Iris pigment epithelial cell (primary cell): ENCODE results near the gene SLC2A5.
A peak's percentile ranks its signal among the peaks of the same experiment; 100 is the strongest.
"Not testable (repeated sequence)": the region's sequence is repeated elsewhere in the genome, so short reads cannot be mapped to it uniquely, and the experiment has no call there.

Experiments
- DNase-seq: peaks from one replicate; pipeline ENCODE4 v3.0.0-alpha.2; 2011; ENCODE audit warnings: low read depth

The SLC2A5 gene

DNA sequence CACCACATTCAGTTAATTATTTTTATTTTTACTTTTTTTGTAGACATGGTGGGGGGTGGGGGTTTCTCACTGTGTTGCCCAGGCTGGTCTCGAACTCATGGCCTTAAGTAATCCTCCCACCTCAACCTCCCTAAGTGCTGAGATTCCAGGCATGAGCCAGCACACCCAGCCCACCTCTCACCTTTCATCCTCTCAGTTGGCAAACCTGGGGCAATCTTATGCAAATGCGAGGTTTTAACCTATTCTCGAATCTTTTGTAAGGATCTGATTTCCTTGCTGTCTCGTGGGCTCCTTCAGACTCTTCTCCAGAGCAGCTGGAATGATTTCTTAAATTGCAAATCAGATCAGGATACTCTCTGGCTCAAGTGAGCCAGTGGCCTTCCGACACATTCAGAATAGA is 36.1 kb downstream of the SLC2A5 start:
- no peak for DNase-seq

DNA sequence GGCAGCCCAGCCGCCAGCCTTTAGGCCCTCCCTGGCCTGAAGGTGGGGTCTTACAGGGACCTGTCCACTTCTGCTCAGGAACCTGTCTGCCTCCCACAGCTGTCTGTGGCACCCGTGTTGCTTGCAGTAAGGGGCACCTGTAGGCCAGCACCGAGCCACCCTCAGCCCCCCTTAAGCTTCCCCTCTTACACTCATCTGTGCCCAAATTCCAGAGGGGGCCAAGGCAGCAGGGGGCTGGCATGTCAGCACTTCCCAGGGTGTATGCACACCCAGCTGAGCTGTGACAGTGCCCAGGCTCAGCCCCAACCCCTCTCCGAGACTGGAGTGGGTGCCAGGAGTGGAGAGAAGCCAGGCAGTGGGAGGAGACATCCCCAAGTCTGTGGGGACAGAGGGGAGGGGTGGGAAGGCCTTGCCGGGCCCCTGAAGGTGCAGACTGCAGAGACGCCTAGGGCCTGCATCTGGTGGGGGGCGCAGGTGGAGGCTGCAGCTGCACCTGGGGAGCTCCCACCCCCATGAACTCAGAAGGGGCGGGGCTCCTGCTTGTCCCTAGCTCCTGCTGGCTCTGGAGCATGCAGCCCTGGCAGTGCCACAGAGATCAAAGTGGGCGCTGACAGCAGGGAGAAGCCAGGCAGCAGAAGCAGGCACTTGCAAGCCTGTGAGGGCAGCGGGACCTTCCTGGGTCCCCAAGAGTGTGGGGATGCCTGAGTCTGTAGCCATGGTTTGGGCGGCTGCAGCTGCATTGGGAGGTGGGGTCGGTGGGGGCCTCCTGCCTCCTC is 37.8 kb downstream of the SLC2A5 start:
- no peak for DNase-seq

DNA sequence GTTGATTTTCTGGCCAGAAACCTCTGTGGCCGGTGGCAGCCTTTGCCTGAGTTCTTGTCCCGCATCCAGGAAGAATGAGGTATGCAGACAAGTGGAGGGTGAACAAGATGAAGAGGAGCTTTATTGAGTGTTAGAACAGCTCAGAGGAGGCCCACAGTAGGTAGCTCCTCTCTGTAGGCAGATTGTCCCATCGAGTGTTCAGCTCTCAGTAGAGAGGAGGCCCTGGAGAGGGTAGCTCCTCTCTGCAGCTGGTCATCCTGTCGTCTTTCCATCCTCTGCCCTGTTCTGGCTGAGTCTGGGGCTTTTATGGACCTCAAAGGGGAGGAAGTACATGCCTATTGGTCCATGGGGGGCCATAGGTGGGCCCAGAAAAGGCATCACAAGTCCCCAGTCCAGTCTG is 38.4 kb downstream of the SLC2A5 start:
- not testable (repeated sequence) for DNase-seq

DNA sequence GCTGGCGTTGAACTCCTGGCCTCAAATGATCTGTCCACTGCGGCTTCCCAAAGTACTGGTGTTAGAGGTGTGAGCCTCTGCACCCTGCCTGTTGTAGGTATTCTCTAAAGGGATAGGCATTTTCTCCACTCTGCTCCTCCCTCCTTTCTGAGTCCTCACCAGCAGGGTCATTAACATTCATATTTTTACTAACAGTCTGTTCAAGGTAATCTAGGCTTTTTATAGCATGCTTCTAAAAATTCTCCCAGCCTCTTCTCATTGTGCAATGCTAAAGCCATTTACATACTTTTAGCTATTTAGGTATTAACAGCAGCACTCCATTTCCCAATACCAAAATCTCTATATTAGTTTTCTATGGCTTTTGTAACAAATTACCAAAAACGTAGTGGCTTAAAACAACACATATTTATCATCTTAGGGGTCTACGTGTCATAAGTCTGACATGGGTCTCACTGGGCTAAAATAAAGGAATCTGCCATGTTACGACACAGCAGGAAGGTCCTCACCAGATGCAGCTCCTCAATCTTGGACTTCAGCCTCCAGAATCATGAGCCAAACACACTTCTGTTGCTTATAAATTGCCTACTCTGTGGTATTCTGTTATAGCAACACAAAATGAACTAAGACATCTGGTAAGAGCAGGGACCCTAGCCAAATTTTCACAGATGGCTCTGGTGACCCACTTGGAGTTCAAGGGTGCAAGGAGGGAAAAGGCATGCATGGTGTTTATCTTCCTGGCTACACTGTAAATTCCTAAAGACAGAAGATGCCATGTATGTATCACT is 40.3 kb downstream of the SLC2A5 start:
- peak; percentile 11 for DNase-seq

DNA sequence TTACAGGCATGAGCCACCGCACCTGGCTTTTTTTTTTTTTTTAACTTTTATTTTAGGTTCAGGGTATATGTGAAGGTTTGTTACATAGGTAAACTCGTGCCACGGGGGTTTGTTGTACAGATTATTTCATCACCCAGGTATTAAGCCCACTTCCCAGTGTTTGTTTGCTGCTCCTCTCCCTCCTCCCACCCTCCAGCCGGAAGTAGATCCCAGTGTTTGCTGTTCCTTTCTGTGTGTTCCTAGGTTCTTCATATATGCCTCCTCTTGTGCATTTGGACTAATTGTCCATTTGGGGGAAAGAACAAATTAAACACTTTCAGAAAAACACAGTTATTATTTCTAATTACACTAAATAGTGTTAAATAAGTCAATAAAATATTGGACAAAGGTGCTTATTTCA is 42.1 kb downstream of the SLC2A5 start:
- no peak for DNase-seq

DNA sequence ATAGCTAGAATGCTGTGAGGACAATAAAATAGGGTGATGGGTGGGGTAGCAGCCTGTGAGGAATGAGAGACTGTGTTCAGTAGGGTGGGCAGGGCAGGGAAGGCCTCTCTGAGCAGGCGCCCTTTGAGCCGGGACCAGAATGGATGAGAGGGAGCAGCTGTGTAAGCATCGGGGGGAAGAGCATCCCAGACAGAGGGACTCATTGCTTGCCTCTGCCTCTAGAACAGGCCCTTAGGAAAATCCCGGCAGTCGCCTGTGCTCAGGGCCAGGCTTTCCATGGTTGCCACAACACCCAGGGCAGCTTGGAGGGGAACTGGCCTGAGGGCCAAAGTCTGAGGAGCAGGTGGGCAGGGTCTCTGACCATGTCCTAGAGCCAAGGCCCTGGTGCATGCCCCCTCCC is 44.0 kb downstream of the SLC2A5 start:
- no peak for DNase-seq

DNA sequence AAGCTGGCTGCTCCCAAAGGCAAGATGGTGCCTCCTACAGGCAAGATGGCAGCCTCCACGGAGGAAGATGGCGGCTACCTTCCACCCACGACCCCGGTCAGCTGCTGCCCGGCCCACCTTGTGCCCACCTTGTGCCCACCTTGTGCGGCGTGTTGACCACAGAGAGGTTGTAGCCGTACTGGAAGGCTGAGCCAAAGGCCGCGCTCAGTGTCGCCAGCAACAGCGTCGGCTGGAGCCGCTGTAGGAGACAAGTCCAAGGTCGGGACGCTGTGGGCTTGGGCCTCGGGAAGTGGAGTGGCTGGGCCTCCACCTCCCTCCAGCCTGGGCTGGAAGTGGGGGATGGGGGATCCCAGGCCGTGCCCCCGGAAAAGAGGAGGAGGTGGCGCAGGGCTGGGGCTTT is 44.6 kb downstream of the SLC2A5 start:
- DNase-seq, result no peak

DNA sequence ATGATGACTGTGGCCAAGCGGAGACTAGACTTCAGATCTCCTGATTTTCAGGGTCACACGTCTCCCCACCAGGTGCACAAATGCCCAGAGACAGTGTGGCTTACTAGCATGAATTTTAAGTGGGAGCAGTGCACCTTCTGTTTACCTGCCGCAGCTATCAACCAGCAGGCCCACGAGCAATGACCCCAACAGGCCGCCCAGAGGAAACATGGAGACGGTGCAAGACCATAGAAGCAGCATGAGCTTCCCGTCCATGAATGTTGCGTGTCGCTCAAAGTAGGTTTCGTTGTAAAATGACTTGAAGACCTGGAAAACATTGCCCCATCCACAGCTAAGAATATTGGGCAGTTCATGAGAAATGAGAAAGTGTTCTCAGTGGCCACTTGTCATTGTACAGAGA is 46.7 kb downstream of the SLC2A5 start:
- no peak for DNase-seq

DNA sequence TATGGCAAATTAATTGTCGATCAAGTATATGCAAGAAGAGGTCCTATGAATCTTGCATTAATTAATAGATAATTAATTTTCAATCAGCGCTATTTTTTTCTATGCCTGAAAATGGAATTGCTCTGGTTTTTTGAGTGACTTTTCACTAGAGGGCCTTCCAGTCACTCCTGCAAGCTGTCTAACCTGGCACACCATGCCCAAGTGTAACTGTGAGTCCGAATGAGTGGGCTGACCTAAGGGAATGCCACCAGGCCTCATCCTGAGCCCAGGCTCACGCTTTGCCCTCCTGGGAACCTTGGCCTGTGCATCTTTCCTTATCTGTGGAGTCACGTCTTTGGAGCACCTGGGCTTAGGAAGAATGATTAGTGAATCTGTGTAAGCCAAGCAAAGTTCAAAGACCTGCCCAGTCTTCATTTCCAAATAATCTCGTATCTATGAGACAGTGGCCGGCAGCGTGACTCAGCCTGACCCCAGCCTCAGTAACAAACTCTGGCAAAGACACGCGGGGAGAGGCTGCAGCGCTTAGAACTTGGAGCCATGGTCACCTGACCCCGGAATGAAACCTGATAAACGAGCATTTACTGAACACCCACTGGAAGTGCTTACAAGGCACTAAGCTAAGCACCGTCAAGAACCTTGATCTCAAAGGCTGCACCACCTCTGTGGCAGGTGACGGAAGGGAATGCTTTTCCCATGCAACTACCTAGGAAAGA is 47.3 kb downstream of the SLC2A5 start:
- not testable (repeated sequence) for DNase-seq

DNA sequence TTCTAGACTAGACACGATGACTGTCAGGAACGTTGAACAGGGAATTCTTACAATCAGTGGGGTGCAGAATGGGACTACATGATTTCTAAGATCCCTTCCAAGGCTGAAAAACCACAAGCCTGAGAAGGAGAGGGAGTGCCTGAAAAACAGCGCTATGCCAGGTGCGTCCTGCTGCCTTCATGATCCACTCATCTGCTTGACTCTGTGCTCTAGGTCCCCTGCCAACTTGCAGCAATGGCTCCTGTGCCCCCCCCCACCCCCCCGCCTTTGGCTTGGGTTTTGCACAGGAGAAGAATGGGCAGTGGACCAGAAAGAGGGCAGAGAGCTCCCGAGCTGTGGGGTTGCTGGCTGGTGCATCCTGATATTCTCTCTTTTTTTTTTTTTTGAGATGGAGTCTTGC is 49.1 kb downstream of the SLC2A5 start:
- DNase-seq, result no peak

DNA sequence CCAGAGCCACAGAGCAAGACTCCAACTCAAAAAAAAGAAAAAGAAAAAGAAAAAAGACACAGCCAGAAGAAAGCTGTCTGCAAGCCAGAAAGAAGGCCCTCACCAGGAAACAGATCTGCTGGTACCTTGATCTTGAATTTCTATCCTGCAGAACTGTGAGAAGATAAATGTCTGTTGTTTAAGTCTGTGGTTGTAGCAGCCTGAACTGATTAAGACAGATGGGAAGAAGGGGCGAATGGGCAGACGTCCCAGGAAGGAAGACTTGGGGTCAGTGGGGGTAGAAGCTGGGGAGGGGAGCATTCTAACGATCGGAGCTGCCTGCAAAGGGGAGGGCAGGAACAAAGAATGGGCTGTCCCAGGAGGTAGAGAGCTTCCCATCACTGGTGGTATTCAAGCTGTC is 49.5 kb downstream of the SLC2A5 start:
- DNase-seq, result no peak

DNA sequence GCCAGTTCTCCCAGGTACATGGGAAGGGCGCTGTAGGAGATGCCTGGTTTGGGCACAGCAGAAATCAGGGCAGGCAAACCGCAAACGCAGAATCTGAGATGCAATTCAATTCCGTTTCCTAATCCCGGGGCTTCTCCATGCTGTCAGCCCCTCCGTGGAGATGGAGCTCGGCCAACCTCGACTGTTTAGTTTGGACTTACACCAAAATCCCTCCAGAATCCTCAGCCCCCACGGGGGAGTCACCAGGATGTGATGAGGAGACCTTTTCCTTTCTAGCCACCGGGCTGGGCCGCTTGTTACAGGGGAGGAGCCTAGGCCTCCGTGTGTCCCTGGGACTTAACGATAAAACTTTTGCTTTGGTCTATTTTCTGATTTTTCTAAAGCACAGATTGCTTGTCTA is 51.1 kb downstream of the SLC2A5 start:
- DNase-seq, result peak; percentile 35

DNA sequence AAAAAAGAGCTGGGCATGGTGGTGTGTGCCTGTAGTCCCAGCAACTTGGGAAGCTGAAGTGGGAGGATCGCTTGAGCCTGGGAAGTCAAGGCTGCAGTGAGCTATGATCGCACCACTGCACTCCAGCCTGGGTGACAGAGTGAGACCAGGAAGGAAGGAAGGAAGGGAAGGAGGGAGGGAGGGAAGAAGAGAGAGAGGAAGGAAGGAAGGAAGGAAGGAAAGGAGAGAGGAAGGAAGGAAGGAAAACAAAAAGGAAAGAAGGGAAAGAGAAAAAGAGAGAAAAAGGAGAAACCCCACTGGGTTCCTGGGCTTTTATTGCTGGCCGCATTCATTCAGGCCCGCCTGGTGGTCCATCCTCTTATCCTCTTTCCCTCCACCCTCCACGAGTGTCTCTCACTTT is 53.0 kb downstream of the SLC2A5 start:
- no peak for DNase-seq

DNA sequence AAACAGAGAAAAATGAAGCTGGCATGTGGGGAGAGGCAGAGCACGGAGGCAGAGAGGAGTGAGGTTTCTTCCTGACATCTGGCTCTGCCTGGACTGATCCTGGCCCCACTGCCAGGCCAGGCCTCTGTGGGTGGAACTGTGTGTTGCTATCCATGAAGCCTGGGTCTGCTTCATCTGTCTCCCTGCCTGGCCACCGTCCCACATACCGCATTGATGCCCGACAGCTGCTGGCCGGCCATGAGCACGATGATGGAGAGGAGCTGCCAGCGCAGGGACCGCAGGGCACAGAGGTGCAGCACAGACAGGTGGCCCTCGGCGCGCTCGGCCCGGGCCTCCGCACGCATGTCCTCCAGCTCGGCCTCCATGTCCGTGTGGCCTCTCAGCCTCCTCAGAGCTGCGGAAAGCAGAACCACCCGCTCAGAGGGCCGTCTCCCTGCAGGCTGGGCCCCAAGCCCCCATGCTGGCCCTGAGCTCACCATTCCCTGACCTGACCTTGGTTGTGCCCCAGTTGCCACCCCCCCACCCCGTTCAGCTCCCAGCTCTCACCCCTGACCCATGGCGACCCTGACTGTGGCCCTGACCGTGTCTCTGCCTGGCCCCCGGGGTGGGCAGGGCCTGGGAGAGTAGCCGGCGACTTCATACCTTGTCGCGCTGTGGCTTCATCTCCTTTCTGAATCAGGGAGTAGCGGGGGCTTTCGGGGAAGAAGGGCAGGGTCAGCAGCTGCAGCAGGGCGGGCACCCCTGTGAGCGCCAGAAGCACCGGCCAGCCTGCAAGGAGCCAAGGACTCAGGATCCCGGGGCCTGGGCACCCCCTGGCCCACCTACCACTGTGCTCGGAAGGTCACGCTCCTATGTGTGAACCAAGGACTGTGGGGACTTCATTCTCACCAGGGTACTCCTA is 54.7 kb downstream of the SLC2A5 start:
- DNase-seq, result no peak

DNA sequence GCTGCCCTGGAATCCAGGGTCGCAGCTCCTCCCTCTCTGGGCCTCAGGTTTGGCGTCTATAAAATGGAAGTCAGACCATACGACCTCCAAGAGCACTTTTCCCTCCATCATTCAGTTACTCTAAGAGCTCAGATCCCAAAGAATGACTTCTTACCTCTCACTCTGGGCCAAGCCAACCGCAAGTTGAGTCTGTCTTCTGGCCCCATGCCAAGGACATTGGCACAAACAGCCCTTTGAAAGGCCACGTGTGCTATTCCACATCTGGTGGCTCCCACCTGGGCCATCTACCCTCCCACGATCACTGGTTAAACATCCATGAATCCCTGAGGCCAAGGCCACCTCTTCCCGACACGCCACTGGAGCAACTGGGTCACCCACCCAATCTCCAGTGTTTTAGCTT is 55.6 kb downstream of the SLC2A5 start:
- DNase-seq, result no peak

DNA sequence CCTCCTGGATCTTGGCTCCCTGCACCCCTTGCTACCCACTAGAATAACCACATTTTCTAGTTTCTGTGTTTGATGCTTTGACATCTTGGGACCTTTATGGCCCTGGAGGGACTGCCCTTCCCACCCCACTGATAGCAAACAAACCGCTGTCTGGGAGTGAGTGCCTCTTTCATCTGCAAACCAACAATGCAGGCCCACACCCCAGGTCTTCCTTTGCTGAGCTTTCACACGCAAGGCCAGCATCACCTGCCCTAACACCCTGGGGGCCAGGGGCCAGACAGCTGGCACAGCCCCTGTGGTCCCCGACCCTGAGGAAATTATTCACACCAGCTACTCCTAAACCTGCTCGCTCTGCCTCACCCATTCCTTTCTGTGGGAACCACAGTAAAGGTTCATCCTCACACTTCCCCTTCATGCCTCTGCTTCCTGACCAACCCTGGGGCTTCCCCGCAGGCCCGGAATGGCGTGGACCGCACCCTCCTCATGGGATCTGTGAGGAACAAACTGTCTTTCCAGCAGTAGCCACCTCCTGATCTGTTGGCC is 58.6 kb downstream of the SLC2A5 start:
- no peak for DNase-seq

DNA sequence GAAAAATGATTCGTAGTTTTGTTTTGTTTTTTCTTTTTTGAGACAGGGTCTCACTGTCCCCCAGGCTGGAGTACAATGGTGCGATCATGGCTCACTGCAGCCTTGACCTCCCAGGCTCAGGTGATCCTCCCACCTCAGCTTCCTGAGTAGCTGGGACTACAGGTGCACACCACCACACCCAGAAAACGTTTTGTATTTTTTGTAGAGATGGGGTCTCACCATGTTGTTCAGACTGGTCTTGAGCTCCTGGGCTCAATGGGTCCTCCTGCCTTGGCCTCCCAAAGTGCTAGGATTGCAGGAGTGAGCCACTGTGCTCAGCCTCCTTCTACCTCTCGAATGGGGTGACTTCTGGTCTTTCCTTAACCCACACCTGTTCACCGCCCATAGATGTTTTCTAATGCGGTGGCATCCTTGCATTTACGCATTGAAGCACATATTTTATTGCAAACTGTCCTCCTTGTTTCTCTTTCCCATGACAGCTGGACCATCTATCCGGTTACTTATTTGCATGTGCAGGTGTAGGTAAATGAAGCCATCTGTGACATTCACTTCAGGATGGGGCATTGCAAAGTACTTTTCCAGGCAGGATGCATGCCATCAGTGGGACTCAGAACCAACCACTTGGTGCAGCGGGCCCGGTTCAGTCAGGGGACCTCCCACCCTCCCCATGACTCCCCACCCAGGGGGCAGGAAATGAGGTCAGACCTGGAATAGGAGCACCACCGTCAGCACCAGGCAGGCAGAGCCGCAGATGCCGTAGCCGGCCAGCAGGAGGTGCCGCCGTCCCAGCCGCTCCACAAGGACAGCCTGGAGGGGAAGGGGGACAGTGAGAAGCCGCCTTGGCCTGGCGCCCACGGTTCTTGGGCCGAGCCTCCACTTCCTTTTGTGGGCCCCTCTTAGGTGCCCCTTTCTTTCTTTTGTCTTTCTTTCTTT is 59.7 kb downstream of the SLC2A5 start:
- DNase-seq, result peak; percentile 36

DNA sequence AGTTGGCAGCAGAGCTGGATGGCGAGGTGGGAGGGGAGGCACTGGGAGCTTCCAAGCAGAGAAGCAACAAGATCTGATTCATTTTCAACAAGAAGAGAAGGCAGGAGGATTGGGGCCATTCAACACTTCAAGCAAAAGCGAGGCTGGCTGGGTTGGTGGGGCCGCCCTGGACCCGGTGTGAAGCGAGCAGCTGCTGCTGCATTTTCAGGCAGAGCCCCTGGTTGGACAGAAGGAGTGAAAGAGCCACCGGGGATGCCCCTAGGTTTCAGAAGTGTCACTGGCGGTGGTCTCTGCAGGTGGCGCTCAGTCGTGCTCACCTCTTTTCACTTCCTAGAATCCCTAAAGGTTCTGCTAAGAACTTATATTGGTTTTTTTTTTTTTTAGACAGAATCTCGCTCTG is 61.2 kb downstream of the SLC2A5 start:
- DNase-seq, result no peak

DNA sequence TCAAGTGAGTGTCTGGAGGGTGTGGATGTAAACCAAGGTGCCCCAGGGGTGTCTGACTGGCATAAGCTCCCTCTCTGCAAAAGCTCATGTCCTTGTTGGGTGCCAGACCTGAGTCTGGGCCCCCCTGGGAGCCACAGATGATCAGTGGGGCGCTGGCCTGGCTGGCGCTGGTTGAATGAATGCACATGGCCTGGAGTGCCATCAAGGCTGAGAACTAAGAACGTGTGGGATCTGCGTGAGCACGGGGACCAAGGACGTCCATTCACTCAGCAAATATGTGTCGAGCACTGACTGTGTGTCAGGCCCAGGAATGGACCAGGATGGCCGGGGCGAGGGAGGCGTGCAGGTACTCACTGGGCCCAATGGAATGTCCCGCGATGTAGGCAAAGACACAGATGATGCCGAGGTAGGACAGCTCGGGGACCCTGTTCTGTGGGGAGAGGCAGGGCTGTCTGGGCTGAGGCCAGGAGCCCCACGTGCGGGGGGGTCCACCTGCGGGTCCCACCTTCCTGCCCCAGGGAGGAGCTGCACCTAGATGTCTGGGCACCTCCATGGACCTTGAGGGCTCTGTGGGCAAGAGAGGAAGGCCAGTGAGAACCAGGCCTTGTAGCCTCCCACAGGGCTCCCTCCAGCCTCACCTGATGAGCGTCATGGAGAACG is 62.3 kb downstream of the SLC2A5 start:
- no peak for DNase-seq

DNA sequence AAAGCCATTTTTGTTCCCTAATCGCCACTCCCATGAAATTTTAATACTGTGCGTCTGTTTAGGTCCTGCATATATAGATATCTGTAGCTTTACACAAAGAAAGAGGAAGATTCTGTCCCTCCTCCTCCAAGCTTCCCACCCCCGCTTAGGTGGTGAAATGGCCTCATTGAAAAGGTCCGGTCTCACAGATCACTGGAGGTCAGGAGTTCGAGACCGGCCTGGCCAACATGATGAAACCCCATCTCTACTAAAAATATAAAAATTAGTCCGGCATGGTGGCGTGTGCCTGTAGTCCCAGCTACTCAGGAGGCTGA is 64.1 kb downstream of the SLC2A5 start:
- DNase-seq, result no peak
